HepG2 (cell line): Measurements from ENCODE around the gene SLC2A10. TPM values are rescaled to one million over a fixed set of nuclear protein-coding genes. Genes with fewer than 3 reads are reported as not detected.
A peak's percentile ranks its signal among the peaks of the same experiment; 100 is the strongest.

Experiments used
- ARNT ChIP-seq: fragments of 450-650 bp; IDR thresholded peaks from 2 replicates; pipeline ENCODE4 v1.6.1; 2017
- CBX2 ChIP-seq, 2 experiments: fragments of 200-600 bp in 1 of 2; sonication (generic); formaldehyde crosslinking in 1 of 2; IDR thresholded peaks; 2 replicates each; pipeline versions ENCODE4 v1.7.0 to v1.8.1; 2018 to 2022; ENCODE audit warnings: low read depth in 2 of 2, low read length in 1 of 2, mild to moderate bottlenecking in 1 of 2, missing genetic modification reagents in 1 of 2
- DR1 ChIP-seq: sonication (generic); formaldehyde crosslinking; IDR thresholded peaks from 2 replicates; pipeline ENCODE4 v1.8.0; 2021; ENCODE audit warnings: mild to moderate bottlenecking, missing genetic modification reagents, inconsistent platforms
- EEA1 ChIP-seq: sonication (generic); formaldehyde crosslinking; IDR thresholded peaks from 2 replicates; pipeline ENCODE4 v1.5.1; 2020; ENCODE audit warnings: mild to moderate bottlenecking, missing genetic modification reagents, borderline replicate concordance
- HOXA3 ChIP-seq: sonication (generic); formaldehyde crosslinking; IDR thresholded peaks from 2 replicates; pipeline ENCODE4 v1.5.0; 2020; ENCODE audit warnings: missing genetic modification reagents
- JDP2 ChIP-seq: sonication (generic); formaldehyde crosslinking; IDR thresholded peaks from 2 replicates; pipeline ENCODE4 v1.8.1; 2022; ENCODE audit warnings: missing genetic modification reagents, borderline replicate concordance
- JUND ChIP-seq: sonication (generic); formaldehyde crosslinking; IDR thresholded peaks from 2 replicates; pipeline ENCODE4 v1.8.0; 2022; ENCODE audit warnings: mild to moderate bottlenecking, missing genetic modification reagents
- POLR2AphosphoS2 ChIP-seq: IDR thresholded peaks from 2 replicates; pipeline ENCODE4 v1.6.1; 2011; ENCODE audit warnings: low read depth, low read length, improper control_type of control experiment
- TEAD3 ChIP-seq: optimal IDR thresholded peaks from 2 replicates; pipeline ENCODE3; 2016; ENCODE audit warnings: borderline replicate concordance
- THAP11 ChIP-seq: IDR thresholded peaks from 2 replicates; pipeline ENCODE4 v1.6.1; 2016; ENCODE audit warnings: missing biosample characterization, missing genetic modification reagents
- ZNF17 ChIP-seq: sonication (generic); formaldehyde crosslinking; IDR thresholded peaks from 2 replicates; pipeline ENCODE4 v1.5.0; 2020; ENCODE audit warnings: mild to moderate bottlenecking, missing genetic modification reagents
- ZNF235 ChIP-seq: sonication (generic); formaldehyde crosslinking; IDR thresholded peaks from 2 replicates; pipeline ENCODE4 v1.8.1; 2023; ENCODE audit warnings: mild to moderate bottlenecking, missing genetic modification reagents, borderline replicate concordance
- ZNF251 ChIP-seq: sonication (generic); formaldehyde crosslinking; IDR thresholded peaks from 2 replicates; pipeline ENCODE4 v1.9.0; 2021; ENCODE audit warnings: mild to moderate bottlenecking, missing genetic modification reagents
- ZNF496 ChIP-seq: sonication (generic); formaldehyde crosslinking; IDR thresholded peaks from 2 replicates; pipeline ENCODE4 v1.8.1; 2023; ENCODE audit warnings: mild to moderate bottlenecking, moderate library complexity, missing genetic modification reagents; ENCODE audit not compliant: insufficient replicate concordance
- ZNF788 ChIP-seq: sonication (generic); formaldehyde crosslinking; IDR thresholded peaks from 2 replicates; pipeline ENCODE4 v1.5.0; 2020; ENCODE audit warnings: mild to moderate bottlenecking, missing genetic modification reagents, borderline replicate concordance
- polyA plus RNA-seq, 8 experiments: library from polyadenylated mRNA; depleted of rRNA in 3 of 8; stranded (reverse) in 7 of 8; unstranded in 1 of 8; fragments of >200 nt; fragmentation: Illumina TruSeq in 4 of 8; extraction: Trizol in 4 of 8; gene quantifications; 2 replicates each; pipeline versions ENCODE4 v1.2.1 to v1.2.3, GENCODE V29; 2011 to 2016; ENCODE audit warnings: low read depth in 4 of 8, missing spikeins in 1 of 8, mixed read lengths in 1 of 8; ENCODE audit not compliant: insufficient read depth in 1 of 8
- total RNA-seq, 5 experiments: library from RNA; depleted of rRNA; stranded (reverse); fragments of >200 nt; fragmentation: Illumina TruSeq; extraction: Trizol; gene quantifications; 2 replicates each; pipeline ENCODE4 v1.2.3, GENCODE V29; 2016; ENCODE audit warnings: low read depth in 1 of 5
- TF ChIP-seq, protein P1 (sequence below): sonication (generic); formaldehyde crosslinking; IDR thresholded peaks from 2 replicates; pipeline ENCODE4 v1.5.1; 2020; ENCODE audit warnings: mild to moderate bottlenecking, moderate library complexity, missing genetic modification reagents
- TF ChIP-seq, protein P2 (sequence below): IDR thresholded peaks from 2 replicates; pipeline ENCODE4 v1.6.1; 2016; ENCODE audit warnings: control low read depth
- TF ChIP-seq, protein P3 (sequence below): sonication (generic); formaldehyde crosslinking; IDR thresholded peaks from 2 replicates; pipeline ENCODE4 v1.5.0; 2020; ENCODE audit warnings: mild to moderate bottlenecking, missing genetic modification reagents, borderline replicate concordance
- TF ChIP-seq, protein P4 (sequence below): sonication (generic); formaldehyde crosslinking; IDR thresholded peaks from 2 replicates; pipeline ENCODE4 v1.8.1; 2023; ENCODE audit warnings: mild to moderate bottlenecking, missing genetic modification reagents

The SLC2A10 gene
- total and polyA plus RNA-seq, 2 of the 13 experiments (the other 11 are each of a cell fraction or from before 2014, with no cell fraction given): 16.0 to 18.4 TPM

DNA sequence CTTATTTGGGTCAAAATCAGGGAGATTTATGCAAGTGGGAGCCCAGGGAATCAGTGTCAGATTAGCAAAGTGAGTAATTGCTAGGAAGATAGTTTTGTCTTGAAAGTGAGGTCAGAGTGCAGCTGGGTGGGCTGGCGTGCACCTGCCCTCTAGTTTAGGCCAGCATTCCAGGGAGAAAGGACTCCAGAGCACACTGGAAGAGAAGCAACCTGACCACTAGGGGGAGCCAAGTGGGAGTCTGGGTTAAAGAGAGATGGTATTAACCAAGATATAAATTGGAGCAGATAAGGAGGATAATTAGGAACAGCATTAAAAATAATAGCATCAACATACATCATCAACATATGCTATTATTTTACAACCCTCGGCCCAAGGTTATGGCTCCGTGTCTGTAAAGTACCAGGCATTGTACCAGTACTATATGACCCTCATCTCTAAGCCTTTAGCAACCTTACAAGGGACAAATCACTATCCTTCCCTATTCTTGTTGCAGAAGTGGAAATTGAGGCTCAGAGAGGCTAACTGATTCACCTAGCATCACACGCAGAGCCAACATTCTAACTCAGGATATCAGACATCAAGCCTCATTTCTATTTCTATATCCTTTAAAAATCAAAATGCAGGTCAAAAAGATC is 57.8 kb downstream of the SLC2A10 start (continued):
- TF ChIP-seq, protein P1, sequence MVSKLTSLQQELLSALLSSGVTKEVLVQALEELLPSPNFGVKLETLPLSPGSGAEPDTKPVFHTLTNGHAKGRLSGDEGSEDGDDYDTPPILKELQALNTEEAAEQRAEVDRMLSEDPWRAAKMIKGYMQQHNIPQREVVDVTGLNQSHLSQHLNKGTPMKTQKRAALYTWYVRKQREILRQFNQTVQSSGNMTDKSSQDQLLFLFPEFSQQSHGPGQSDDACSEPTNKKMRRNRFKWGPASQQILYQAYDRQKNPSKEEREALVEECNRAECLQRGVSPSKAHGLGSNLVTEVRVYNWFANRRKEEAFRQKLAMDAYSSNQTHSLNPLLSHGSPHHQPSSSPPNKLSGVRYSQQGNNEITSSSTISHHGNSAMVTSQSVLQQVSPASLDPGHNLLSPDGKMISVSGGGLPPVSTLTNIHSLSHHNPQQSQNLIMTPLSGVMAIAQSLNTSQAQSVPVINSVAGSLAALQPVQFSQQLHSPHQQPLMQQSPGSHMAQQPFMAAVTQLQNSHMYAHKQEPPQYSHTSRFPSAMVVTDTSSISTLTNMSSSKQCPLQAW (CRISPR knock-in tag): no peak
- TF ChIP-seq TEAD3 (CRISPR knock-in tag) (peak; percentile 87), ZNF788 (CRISPR knock-in tag) (no peak), JUND (CRISPR knock-in tag) (no peak), POLR2AphosphoS2 (no peak), EEA1 (no peak), CBX2 (IDR thresholded peaks at IDR 0.05; ENCODE audit: low read depth, low read length) (no peak), CBX2 (CRISPR knock-in tag; IDR thresholded peaks at IDR 0.05; ENCODE audit: low read depth) (no peak), JDP2 (CRISPR knock-in tag) (no peak), ZNF17 (CRISPR knock-in tag) (no peak), ARNT (no peak), DR1 (CRISPR knock-in tag) (no peak), ZNF251 (CRISPR knock-in tag) (no peak), ZNF496 (CRISPR knock-in tag) (no peak), HOXA3 (CRISPR knock-in tag) (no peak), ZNF235 (CRISPR knock-in tag) (no peak), THAP11 (CRISPR knock-in tag) (peak; percentile 51; the same call in 1 of the 2 replicates)
- TF ChIP-seq, protein P2, sequence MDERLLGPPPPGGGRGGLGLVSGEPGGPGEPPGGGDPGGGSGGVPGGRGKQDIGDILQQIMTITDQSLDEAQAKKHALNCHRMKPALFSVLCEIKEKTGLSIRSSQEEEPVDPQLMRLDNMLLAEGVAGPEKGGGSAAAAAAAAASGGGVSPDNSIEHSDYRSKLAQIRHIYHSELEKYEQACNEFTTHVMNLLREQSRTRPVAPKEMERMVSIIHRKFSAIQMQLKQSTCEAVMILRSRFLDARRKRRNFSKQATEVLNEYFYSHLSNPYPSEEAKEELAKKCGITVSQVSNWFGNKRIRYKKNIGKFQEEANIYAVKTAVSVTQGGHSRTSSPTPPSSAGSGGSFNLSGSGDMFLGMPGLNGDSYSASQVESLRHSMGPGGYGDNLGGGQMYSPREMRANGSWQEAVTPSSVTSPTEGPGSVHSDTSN (CRISPR knock-in tag): no peak
- TF ChIP-seq, protein P3, sequence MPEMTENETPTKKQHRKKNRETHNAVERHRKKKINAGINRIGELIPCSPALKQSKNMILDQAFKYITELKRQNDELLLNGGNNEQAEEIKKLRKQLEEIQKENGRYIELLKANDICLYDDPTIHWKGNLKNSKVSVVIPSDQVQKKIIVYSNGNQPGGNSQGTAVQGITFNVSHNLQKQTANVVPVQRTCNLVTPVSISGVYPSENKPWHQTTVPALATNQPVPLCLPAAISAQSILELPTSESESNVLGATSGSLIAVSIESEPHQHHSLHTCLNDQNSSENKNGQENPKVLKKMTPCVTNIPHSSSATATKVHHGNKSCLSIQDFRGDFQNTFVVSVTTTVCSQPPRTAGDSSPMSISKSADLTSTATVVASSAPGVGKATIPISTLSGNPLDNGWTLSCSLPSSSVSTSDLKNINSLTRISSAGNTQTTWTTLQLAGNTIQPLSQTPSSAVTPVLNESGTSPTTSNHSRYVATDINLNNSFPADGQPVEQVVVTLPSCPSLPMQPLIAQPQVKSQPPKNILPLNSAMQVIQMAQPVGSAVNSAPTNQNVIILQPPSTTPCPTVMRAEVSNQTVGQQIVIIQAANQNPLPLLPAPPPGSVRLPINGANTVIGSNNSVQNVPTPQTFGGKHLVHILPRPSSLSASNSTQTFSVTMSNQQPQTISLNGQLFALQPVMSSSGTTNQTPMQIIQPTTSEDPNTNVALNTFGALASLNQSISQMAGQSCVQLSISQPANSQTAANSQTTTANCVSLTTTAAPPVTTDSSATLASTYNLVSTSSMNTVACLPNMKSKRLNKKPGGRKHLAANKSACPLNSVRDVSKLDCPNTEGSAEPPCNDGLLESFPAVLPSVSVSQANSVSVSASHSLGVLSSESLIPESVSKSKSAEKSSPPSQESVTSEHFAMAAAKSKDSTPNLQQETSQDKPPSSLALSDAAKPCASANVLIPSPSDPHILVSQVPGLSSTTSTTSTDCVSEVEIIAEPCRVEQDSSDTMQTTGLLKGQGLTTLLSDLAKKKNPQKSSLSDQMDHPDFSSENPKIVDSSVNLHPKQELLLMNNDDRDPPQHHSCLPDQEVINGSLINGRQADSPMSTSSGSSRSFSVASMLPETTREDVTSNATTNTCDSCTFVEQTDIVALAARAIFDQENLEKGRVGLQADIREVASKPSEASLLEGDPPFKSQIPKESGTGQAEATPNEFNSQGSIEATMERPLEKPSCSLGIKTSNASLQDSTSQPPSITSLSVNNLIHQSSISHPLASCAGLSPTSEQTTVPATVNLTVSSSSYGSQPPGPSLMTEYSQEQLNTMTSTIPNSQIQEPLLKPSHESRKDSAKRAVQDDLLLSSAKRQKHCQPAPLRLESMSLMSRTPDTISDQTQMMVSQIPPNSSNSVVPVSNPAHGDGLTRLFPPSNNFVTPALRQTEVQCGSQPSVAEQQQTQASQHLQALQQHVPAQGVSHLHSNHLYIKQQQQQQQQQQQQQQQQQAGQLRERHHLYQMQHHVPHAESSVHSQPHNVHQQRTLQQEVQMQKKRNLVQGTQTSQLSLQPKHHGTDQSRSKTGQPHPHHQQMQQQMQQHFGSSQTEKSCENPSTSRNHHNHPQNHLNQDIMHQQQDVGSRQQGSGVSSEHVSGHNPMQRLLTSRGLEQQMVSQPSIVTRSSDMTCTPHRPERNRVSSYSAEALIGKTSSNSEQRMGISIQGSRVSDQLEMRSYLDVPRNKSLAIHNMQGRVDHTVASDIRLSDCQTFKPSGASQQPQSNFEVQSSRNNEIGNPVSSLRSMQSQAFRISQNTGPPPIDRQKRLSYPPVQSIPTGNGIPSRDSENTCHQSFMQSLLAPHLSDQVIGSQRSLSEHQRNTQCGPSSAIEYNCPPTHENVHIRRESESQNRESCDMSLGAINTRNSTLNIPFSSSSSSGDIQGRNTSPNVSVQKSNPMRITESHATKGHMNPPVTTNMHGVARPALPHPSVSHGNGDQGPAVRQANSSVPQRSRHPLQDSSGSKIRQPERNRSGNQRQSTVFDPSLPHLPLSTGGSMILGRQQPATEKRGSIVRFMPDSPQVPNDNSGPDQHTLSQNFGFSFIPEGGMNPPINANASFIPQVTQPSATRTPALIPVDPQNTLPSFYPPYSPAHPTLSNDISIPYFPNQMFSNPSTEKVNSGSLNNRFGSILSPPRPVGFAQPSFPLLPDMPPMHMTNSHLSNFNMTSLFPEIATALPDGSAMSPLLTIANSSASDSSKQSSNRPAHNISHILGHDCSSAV (CRISPR knock-in tag): no peak
- TF ChIP-seq, protein P4, sequence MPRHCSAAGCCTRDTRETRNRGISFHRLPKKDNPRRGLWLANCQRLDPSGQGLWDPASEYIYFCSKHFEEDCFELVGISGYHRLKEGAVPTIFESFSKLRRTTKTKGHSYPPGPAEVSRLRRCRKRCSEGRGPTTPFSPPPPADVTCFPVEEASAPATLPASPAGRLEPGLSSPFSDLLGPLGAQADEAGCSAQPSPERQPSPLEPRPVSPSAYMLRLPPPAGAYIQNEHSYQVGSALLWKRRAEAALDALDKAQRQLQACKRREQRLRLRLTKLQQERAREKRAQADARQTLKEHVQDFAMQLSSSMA (CRISPR knock-in tag): no peak
